Calu3 (cell line): ENCODE measurements around the gene PXK. TPM values are rescaled to one million over a fixed set of nuclear protein-coding genes. Genes with fewer than 3 reads are reported as not detected.

Experiments
- BruUV-seq: library from RNA; stranded (reverse); fragments of 400-500 nt; replicated peaks from 2 replicates; lab custom pipeline; 2021; lab: Mats Ljungman, UMichigan
- CTCF ChIA-PET: fragments of 300-600 bp; sonication (Branson Sonifier 250); formaldehyde crosslinking; loops from one replicate; lab custom pipeline; 2022; ENCODE audit warnings: antibody characterized with exemption; lab: Charles Lee
- DNase-seq: peaks from one replicate; pipeline ENCODE4 v3.0.0; 2022
- H3K27ac Mint-ChIP-seq: one replicate; pipeline ENCODE4 v1.8.0; 2022; ENCODE audit warnings: mixed read lengths; ENCODE audit not compliant: unreplicated experiment
- H3K27me3 Mint-ChIP-seq: one replicate; pipeline ENCODE4 v1.8.0; 2022; ENCODE audit warnings: mixed read lengths; ENCODE audit not compliant: unreplicated experiment
- H3K36me3 Mint-ChIP-seq: one replicate; pipeline ENCODE4 v1.8.0; 2022; ENCODE audit warnings: mild to moderate bottlenecking, moderate library complexity, mixed read lengths; ENCODE audit not compliant: insufficient read depth, unreplicated experiment
- H3K4me1 Mint-ChIP-seq: one replicate; pipeline ENCODE4 v1.8.0; 2022; ENCODE audit warnings: mild to moderate bottlenecking, low read depth, mixed read lengths; ENCODE audit not compliant: unreplicated experiment
- H3K4me3 Mint-ChIP-seq: one replicate; pipeline ENCODE4 v1.8.0; 2022; ENCODE audit warnings: mild to moderate bottlenecking, low read depth, moderate library complexity, mixed read lengths; ENCODE audit not compliant: unreplicated experiment
- H3K9me3 Mint-ChIP-seq: one replicate; pipeline ENCODE4 v1.8.0; 2022; ENCODE audit warnings: low read depth, mixed read lengths; ENCODE audit not compliant: unreplicated experiment
- intact Hi-C: fragments of 100-400 bp; cut with micrococcal nuclease; formaldehyde crosslinking; loops from one replicate; pipeline ENCODE4 v1.10.0; 2022; ENCODE audit not compliant: unreplicated experiment
- total RNA-seq: library from RNA; stranded (reverse); gene quantifications from 2 replicates; pipeline ENCODE4 v1.2.3, GENCODE V29; 2022
- TF ChIP-seq, protein P1 (sequence below): fragments of 200-600 bp; IDR thresholded peaks from one replicate; pipeline ENCODE4 v1.8.0; 2022; ENCODE audit warnings: antibody characterized with exemption; ENCODE audit not compliant: unreplicated experiment

PXK gene
- total RNA-seq, 1 experiment from 2014 or later = 8.6 TPM

DNA sequence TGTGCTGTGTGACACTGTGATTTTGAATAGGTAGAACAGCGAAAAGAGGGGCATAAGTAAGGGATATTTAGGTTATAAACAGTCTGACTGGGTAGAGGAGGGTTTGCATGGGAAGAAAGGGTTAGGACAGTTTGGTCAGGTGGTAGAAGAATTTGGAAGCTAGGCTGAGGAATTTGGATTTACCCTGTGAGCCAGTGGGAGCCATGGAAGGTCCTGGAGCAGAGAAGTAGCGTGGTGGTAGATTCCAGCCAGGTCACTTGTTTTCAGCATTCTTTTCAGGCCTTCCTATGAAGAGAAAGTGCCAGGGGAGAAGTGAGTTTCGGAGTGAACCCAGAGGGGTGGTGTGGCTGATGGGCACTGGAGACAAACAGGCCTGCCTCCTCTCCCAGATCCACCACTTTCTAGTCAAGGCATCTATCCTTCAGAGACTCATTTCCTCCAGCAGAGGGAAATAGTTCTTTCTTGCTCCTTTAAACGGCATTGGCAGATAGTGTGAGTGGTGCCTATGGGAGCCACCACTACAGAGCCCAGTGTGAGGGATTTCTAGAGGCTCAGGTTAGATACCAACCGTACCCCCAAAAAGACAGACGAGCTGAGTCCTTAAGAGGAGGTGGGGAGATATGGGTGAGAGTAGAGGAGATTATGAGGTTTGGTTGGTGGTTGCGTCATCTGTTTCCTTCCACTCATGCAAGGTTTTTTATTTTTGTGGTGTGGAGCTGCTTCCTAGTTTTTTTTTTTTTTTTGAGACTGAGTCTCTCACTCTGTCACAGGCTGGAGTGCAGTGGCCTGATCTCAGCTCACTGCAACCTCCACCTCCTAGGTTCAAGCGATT lies 21.2 kb downstream of the PXK start:
- Mint-ChIP-seq H3K4me3 (no peak overlapping the region), H3K36me3 (no peaks in the 10 kb centered on the region), H3K27ac (no peak overlapping the region), H3K4me1 (peaks cover 10% of the 10 kb centered on the region), H3K9me3 (no peaks in the 10 kb centered on the region), H3K27me3 (no peaks in the 10 kb centered on the region)
- BruUV-seq = no TSS peak
- no peak for DNase-seq
- TF ChIP-seq, protein P1, sequence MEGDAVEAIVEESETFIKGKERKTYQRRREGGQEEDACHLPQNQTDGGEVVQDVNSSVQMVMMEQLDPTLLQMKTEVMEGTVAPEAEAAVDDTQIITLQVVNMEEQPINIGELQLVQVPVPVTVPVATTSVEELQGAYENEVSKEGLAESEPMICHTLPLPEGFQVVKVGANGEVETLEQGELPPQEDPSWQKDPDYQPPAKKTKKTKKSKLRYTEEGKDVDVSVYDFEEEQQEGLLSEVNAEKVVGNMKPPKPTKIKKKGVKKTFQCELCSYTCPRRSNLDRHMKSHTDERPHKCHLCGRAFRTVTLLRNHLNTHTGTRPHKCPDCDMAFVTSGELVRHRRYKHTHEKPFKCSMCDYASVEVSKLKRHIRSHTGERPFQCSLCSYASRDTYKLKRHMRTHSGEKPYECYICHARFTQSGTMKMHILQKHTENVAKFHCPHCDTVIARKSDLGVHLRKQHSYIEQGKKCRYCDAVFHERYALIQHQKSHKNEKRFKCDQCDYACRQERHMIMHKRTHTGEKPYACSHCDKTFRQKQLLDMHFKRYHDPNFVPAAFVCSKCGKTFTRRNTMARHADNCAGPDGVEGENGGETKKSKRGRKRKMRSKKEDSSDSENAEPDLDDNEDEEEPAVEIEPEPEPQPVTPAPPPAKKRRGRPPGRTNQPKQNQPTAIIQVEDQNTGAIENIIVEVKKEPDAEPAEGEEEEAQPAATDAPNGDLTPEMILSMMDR = no peak
- CTCF ChIA-PET = no interaction called here
- intact Hi-C loops = no loop called here

- DNase-seq = no peak
- Mint-ChIP-seq H3K4me3 (no peak overlapping the region), H3K9me3 (no peaks in the 10 kb centered on the region), H3K27ac (no peak overlapping the region), H3K36me3 (no peaks in the 10 kb centered on the region), H3K27me3 (no peaks in the 10 kb centered on the region), H3K4me1 (peaks cover 6% of the 10 kb centered on the region)
- TF ChIP-seq, protein P1 = no peak
- CTCF ChIA-PET = no interaction called here
- BruUV-seq = no TSS peak
- intact Hi-C loops = no loop called here
These were observed 22.5 kb downstream of the PXK start for GRCh38 chr3:58355179-58355578.

DNA sequence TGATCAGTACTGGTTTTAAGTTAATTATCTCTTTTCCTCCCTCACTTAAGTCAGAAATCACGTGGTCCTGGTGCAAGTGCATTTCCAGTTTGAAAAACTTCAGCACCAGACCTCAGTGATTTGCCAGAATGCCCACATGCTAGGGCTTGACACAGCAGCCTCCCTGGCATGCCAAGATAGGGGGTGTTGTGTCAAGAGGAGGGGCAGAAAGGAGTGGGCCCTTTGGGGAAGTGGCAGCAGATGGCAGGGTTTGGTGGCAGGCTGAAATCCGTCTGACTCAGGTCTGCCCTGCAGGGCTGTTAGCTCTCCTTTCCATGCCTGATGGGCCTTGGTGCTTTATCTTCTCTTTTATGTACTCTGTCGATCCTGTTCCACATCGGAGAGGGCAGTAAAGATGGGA lies 23.4 kb downstream of the PXK start:
- TF ChIP-seq, protein P1 = no peak
- no TSS peak for BruUV-seq
- CTCF ChIA-PET = interaction anchor here (0.6 kb wide), 1 partner anchor 187 kb away, joined by 3 read pairs; no protein-coding TSS in a partner anchor
- H3K9me3 Mint-ChIP-seq = no peaks in the 10 kb centered on the region
- no peak overlapping the region for H3K27ac Mint-ChIP-seq
- no peak overlapping the region for H3K4me3 Mint-ChIP-seq
- no peaks in the 10 kb centered on the region for H3K27me3 Mint-ChIP-seq
- H3K36me3 Mint-ChIP-seq = no peaks in the 10 kb centered on the region
- no peak for DNase-seq
- intact Hi-C loops = no loop called here
- H3K4me1 Mint-ChIP-seq = no peaks in the 10 kb centered on the region

DNA sequence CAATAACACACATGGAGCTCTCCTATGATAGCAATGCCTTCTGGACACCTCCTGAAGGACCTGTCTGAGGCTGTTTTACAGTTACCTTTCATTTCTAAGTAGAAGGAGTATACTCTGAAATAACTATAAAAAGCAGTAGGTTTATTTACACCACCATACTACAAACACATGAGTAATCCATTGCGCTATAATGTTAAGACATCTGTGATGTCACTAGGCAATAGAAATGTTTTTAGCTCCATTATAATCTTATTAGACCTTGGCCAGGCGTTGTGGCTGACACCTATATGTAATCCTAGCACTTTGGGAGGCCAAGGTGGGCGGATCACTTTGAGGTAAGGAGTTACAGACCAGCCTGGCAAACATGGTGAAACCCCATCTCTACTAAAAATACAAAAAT lies 24.7 kb downstream of the PXK start:
- H3K36me3 Mint-ChIP-seq = no peaks in the 10 kb centered on the region
- CTCF ChIA-PET = no interaction called here
- no peaks in the 10 kb centered on the region for H3K4me1 Mint-ChIP-seq
- TF ChIP-seq, protein P1 = no peak
- no peak overlapping the region for H3K4me3 Mint-ChIP-seq
- no peaks in the 10 kb centered on the region for H3K27me3 Mint-ChIP-seq
- H3K9me3 Mint-ChIP-seq = no peaks in the 10 kb centered on the region
- no TSS peak for BruUV-seq
- no peak overlapping the region for H3K27ac Mint-ChIP-seq
- DNase-seq = no peak
- intact Hi-C loops = no loop called here
